ENCODE results near the gene JCAD.
"Not testable (repeated sequence)": the region's sequence is repeated elsewhere in the genome, so short reads cannot be mapped to it uniquely, and the experiment has no call there.

JCAD gene, protein sequence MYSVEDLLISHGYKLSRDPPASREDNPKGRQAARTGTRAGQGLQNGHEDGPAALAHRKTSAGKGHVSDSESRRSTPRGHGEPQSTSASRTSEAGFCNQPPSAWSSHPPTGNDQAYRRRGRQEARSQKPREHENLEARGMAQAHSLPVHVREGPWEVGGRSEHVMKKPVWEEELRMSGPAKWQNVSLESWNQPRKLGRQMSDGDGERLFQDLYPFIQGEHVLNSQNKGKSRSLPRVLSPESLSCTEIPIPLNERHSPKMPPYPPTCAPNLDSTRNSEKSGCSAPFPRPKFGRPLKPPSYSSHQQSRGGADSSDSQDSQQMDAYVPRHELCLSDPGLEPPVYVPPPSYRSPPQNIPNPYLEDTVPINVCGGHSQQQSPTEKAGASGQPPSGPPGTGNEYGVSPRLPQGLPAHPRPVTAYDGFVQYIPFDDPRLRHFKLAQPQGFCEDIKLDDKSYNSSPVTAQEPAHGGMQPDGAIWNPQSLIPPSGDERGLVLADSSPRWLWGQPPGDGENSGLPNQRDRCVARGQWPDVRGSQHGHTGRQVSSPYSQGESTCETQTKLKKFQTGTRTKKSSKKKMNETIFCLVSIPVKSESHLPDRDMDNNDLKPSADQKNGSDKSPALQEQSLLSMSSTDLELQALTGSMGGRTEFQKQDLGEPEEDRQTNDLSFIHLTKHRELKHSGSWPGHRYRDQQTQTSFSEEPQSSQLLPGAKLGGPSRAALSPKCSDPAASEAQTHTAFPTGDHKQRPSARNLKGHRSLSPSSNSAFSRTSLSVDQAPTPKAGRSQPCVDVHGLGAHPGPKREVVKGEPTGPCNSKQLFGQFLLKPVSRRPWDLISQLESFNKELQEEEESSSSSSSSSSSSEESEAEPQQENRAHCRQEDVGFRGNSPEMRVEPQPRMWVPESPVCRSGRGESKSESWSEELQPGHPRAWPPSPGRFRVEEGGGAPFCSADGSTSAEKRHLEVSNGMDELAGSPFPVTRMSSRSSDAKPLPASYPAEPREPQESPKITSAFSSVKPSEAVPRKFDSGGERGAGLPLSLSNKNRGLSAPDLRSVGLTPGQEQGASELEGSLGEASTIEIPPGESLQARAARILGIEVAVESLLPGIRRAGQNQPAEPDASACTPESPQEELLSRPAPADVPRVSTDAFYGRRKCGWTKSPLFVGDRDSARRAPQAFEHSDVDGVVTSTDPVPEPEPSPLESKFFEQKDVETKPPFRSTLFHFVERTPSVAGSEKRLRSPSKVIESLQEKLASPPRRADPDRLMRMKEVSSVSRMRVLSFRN (N-terminal part only)

GRCh38 chr10:30059209-30060107, at the start of gene JCAD:
TSS of gene JCAD (minus strand) at chr10:30059586. CDS start at chr10:30047812, 11,774 bp downstream.
- H3K4me3 ChIP-seq (ENCODE audit: low read length), result peak within 1 kb of the TSS; percentile 44; the same call in 1 of the 2 replicates

DNA sequence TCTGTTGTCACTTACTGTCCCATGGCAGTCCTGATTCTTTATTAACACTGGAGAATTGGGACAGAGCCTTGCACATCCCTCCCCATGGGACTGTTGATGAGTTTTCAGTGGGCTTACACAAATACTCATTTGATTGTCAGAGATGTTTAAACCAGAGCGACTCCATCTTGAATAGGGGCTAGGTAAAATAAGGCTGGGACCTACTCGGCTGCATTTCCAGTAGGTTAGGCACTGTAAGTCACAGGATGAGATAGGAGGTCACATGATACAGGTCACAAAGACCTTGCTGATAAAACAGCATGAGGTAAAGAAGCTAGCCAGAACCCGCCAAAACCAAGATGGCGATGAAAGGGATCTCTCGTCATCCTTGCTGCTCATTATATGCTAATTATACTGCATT, 47.6 kb upstream of the JCAD start:
- no peak overlapping the region for H3K4me3 ChIP-seq (ENCODE audit: low read length)
- no peak for TF ChIP-seq ZNF274 (IDR thresholded peaks at IDR 0.05; ENCODE audit: low read depth, low read length)

More at GRCh38 chr10:30059209-30060107, at the start of gene JCAD:
- no peak for TF ChIP-seq ZNF274 (IDR thresholded peaks at IDR 0.05; ENCODE audit: low read depth, low read length)

GRCh38 chr10:30103595-30104320, 44.4 kb upstream of the JCAD start:
- no peak overlapping the region for H3K4me3 ChIP-seq (ENCODE audit: low read length)
- TF ChIP-seq ZNF274 (IDR thresholded peaks at IDR 0.05; ENCODE audit: low read depth, low read length), result no peak

DNA sequence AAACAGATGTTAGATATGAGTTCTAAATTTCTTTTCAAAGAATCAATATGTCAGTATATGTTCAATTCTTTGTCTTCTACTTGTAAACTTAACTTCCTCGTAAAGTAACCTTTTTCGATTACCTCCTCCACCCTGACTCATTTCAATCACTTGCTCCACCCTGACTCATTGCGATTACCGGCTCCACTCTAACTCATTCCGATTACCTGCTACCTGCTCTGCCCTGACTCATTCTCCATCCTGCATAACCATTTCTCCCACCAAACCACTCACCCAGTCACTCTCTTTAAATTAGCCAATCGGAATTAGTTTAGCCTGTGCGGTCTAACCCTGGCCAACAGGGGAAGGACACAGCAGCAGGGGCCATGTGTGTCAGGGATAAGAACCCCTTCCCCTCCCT, 40.3 kb upstream of the JCAD start:
- H3K4me3 ChIP-seq (ENCODE audit: low read length), result not testable (repeated sequence)

- no peak overlapping the region for H3K4me3 ChIP-seq (ENCODE audit: low read length)
- no peak for TF ChIP-seq ZNF274 (IDR thresholded peaks at IDR 0.05; ENCODE audit: low read depth, low read length)
Observed at GRCh38 chr10:30099101-30099500, 39.7 kb upstream of the JCAD start.

DNA sequence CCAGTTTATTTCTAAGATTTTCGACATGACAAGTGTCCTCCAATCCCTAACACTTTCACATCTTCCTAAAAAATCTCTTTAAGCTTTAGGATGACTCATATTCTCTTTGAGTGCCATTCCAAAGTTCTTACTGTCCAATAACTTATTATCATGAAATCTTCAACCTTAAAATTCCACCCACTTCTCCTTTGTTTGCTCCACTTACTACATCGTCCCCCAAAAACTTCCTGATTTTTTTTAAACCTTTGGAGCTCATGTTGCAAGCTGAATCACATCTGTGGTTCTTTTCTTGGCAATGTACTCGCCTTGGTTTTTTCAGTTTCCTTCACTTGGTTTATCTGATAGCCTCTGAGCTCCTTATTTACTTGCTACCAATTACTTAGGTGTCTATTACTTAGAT, 39.2 kb upstream of the JCAD start:
- no peak for TF ChIP-seq ZNF274 (IDR thresholded peaks at IDR 0.05; ENCODE audit: low read depth, low read length)
- H3K4me3 ChIP-seq (ENCODE audit: low read length), result no peak overlapping the region

DNA sequence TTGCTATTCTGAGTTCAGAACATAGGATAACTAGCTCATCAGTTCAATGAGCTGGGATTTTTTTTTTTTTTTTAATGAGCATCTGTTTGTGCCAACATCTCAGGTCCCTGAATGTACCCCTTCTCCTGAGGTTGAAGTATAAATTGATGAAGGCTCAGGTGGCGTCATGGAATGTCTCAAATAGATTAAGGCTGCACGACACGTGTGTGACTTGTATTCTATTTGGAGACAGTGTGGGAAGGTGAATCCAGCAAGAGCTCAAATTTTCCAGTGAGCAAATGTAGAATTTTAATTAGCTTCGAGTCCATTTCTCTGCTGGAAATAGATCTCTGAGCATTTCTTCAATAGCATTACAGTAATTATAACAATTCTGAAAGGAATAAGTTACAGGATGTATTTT, 37.2 kb upstream of the JCAD start:
- no peak for TF ChIP-seq ZNF274 (IDR thresholded peaks at IDR 0.05; ENCODE audit: low read depth, low read length)
- H3K4me3 ChIP-seq (ENCODE audit: low read length), result no peak overlapping the region

GRCh38 chr10:30095631-30096422, 36.4 kb upstream of the JCAD start:
- no peak overlapping the region for H3K4me3 ChIP-seq (ENCODE audit: low read length)
- no peak for TF ChIP-seq ZNF274 (IDR thresholded peaks at IDR 0.05; ENCODE audit: low read depth, low read length)

- H3K4me3 ChIP-seq (ENCODE audit: low read length), result no peak overlapping the region
- no peak for TF ChIP-seq ZNF274 (IDR thresholded peaks at IDR 0.05; ENCODE audit: low read depth, low read length)
Observed at GRCh38 chr10:30094601-30095000, 35.2 kb upstream of the JCAD start.

- TF ChIP-seq ZNF274 (IDR thresholded peaks at IDR 0.05; ENCODE audit: low read depth, low read length), result no peak
- H3K4me3 ChIP-seq (ENCODE audit: low read length), result no peak overlapping the region
Observed at GRCh38 chr10:30093303-30093950, 34.0 kb upstream of the JCAD start.

DNA sequence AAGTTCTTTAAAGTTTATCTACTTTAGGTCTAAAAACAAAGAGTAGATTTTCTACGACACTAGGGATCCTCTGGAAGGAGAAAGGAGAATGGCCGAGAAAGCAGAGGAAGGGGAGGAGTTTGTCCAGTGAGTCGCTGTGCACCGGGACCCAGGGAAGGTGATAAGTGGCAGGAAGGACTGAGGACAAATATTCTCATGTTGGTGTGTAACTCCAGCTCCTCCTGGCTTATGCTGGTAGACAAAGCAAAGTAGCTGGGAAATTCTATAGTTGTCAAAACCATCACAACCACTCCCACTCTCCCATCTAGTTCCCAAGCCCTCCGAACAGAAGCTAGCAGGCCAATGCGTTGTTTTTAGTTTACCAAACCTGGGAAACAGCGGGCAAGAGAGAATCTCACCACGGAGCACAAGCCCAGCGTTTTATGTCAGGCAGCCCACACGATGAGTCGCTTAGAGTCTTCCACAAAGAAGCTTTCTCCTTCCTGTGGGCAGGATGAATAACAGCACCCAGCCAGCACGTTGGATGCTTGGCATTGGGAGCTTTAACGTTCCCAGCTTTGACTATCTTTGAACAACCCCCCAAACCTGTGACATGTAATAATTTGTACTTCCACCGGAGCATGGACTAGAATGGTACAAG, 32.9 kb upstream of the JCAD start:
- no peak for TF ChIP-seq ZNF274 (IDR thresholded peaks at IDR 0.05; ENCODE audit: low read depth, low read length)
- H3K4me3 ChIP-seq (ENCODE audit: low read length), result no peak overlapping the region

All from GM08714 (cell line).